ENCODE data around the gene FMN1. TPM values are rescaled to one million over a fixed set of nuclear protein-coding genes. Genes with fewer than 3 reads are reported as not detected.

Gene FMN1
- polyA plus RNA-seq, 2 of the 4 experiments (the other 2 are of a cell fraction): 0.53 to 2.2 TPM

- ChIA-PET POLR2A (no interaction called here), CTCF (interaction anchor here (3.3 kb wide), 1 partner anchor 13 kb away, joined by 13 read pairs; no protein-coding TSS in a partner anchor)
- H3K4me1 ChIP-seq: no peaks in the 10 kb centered on the region
- H3K4me2 ChIP-seq: no peak overlapping the region
- ATAC-seq: no peak; a peak in 1 of 6 replicates
- H3K27ac ChIP-seq: no peak overlapping the region
- no peaks in the 10 kb centered on the region for H3K9me3 ChIP-seq
- no peak for FAIRE-seq
- TF ChIP-seq HOXA7 (CRISPR knock-in tag; IDR thresholded peaks at IDR 0.05) (no peak), MAX (IDR thresholded peaks at IDR 0.05) (no peak), CBX8 (IDR thresholded peaks at IDR 0.05) (no peak), RFX5 (IDR thresholded peaks at IDR 0.05) (no peak), NPAS2 (CRISPR knock-in tag; IDR thresholded peaks at IDR 0.05; ENCODE audit: borderline replicate concordance) (no peak), ESRRA (IDR thresholded peaks at IDR 0.05; ENCODE audit: borderline replicate concordance, low read length) (no peak), BHLHE40 (IDR thresholded peaks at IDR 0.05; ENCODE audit: low read depth, low read length) (no peak), CHD2 (IDR thresholded peaks at IDR 0.05; ENCODE audit: low read length, partially characterized antibody) (no peak), CHD4 (IDR thresholded peaks at IDR 0.05; ENCODE audit: borderline replicate concordance) (no peak), USF2 (IDR thresholded peaks at IDR 0.05) (no peak), FOSL2 (IDR thresholded peaks at IDR 0.05) (no peak), FOSL2 (CRISPR knock-in tag; IDR thresholded peaks at IDR 0.05) (no peak), POLR2AphosphoS2 (conservative IDR thresholded peaks at IDR 0.05; ENCODE audit: low read length) (no peak), HOXB5 (CRISPR knock-in tag; IDR thresholded peaks at IDR 0.05) (no peak)
- no peak overlapping the region for H3K4me3 ChIP-seq
- no peak for DNase-seq (ENCODE audit: low read depth in 1 of 2, low spot score in 1 of 2)
- 57% methylated on average over 4 of the region's 4 CpGs for WGBS (ENCODE audit: missing lambda C conversion rate)
Observed at GRCh38 chr15:32905481-32905880, 289.0 kb downstream of the FMN1 start.

- H3K27ac ChIP-seq: peak overlapping the region in 1 of 2 experiments; percentile 3; a peak in 1 of 6 replicates
Observed at GRCh38 chr15:32904448-32904847, 290.1 kb downstream of the FMN1 start.

GRCh38 chr15:32903591-32904290 is 290.8 kb downstream of the FMN1 start:
- WGBS (ENCODE audit: missing lambda C conversion rate): 79% methylated on average over 10 of the region's 10 CpGs
- FAIRE-seq: no peak
- H3K27ac ChIP-seq: peak overlapping the region in 1 of 2 experiments; percentile 3; a peak in 1 of 6 replicates
- no peak overlapping the region for H3K4me3 ChIP-seq
- H3K4me1 ChIP-seq: peaks cover 5% of the 10 kb centered on the region; the same call in 2 of the 3 replicates
- DNase-seq (ENCODE audit: low read depth in 1 of 2, low spot score in 1 of 2): no peak
- H3K9me3 ChIP-seq: no peaks in the 10 kb centered on the region
- H3K4me2 ChIP-seq: no peak overlapping the region
- ATAC-seq: no peak
- TF ChIP-seq NR3C1 (IDR thresholded peaks at IDR 0.05): no peak
- TF ChIP-seq ZFP36 (IDR thresholded peaks at IDR 0.05; ENCODE audit: borderline replicate concordance, partially characterized antibody): no peak
- TF ChIP-seq SREBF2 (IDR thresholded peaks at IDR 0.05): no peak
- TF ChIP-seq FOSB (CRISPR knock-in tag; IDR thresholded peaks at IDR 0.05): no peak
- ChIA-PET POLR2A (no interaction called here), CTCF (interaction anchor here (1.0 to 3.3 kb wide), 4 partner anchors 10 to 32 kb away, joined by 3 to 13 read pairs (median 4); no protein-coding TSS in a partner anchor)

More at GRCh38 chr15:32904448-32904847, 290.1 kb downstream of the FMN1 start:
- Histone ChIP-seq H3K4me3 (no peak overlapping the region), H3K9me3 (no peaks in the 10 kb centered on the region), H3K4me1 (no peaks in the 10 kb centered on the region), H3K4me2 (no peak overlapping the region)
- DNase-seq (ENCODE audit: low read depth in 1 of 2, low spot score in 1 of 2) (no peak), FAIRE-seq (no peak), ATAC-seq (no peak)
- CTCF ChIA-PET: interaction anchor here (1.0 to 3.3 kb wide), 3 partner anchors 9 to 33 kb away, joined by 3 to 13 read pairs (median 5); no protein-coding TSS in a partner anchor
- TF ChIP-seq MAFK (IDR thresholded peaks at IDR 0.05; ENCODE audit: partially characterized antibody) (peak; percentile 17), E2F6 (IDR thresholded peaks at IDR 0.05; ENCODE audit: borderline replicate concordance, low read depth) (no peak), NFE2L2 (conservative IDR thresholded peaks at IDR 0.05; ENCODE audit: low read length) (0 out of 2 replicates have a peak, but pooled peaks have one; percentile 15), FOSB (CRISPR knock-in tag; IDR thresholded peaks at IDR 0.05) (no peak)
- WGBS (ENCODE audit: missing lambda C conversion rate): 92% methylated on average over 2 of the region's 2 CpGs
- POLR2A ChIA-PET: no interaction called here

Measured in A549 (cell line).